SU-DHL-6 (cell line): Measurements from ENCODE around the gene CRYGC.
"Not testable (repeated sequence)": the region's sequence is repeated elsewhere in the genome, so short reads cannot be mapped to it uniquely, and the experiment has no call there.

ENCODE experiments used
- H2AFZ ChIP-seq: fragments of 200-600 bp; sonication (generic); 2 replicates; pipeline ENCODE4 v1.6.1; 2014; ENCODE audit warnings: low read depth, mild to moderate bottlenecking, moderate library complexity, mixed read lengths, antibody characterized with exemption, low read length; ENCODE audit not compliant: severe bottlenecking
- H3F3A ChIP-seq: fragments of 200-600 bp; shearing (Covaris generic); 2 replicates; pipeline ENCODE4 v1.6.0; 2016; ENCODE audit warnings: antibody characterized with exemption, mild to moderate bottlenecking; ENCODE audit not compliant: insufficient read depth
- H3K27ac ChIP-seq: fragments of 200-600 bp; sonication (generic); 2 replicates; pipeline ENCODE4 v1.5.1; 2016; ENCODE audit warnings: low read depth, mild to moderate bottlenecking, low read length, moderate library complexity, mixed read lengths
- H3K27me3 ChIP-seq: fragments of 200-600 bp; sonication (generic), shearing (Covaris generic); 2 replicates; pipeline ENCODE4 v1.6.0; 2014; ENCODE audit warnings: mild to moderate bottlenecking, low read length
- H3K36me3 ChIP-seq: fragments of 200-600 bp; sonication (generic); 2 replicates; pipeline ENCODE4 v1.6.1; 2014; ENCODE audit warnings: mild to moderate bottlenecking, low read length, mixed read lengths
- H3K4me2 ChIP-seq: fragments of 300-600, 200-600 bp; shearing (Covaris generic), sonication (generic); 2 replicates; pipeline ENCODE4 v1.6.0; 2014; ENCODE audit warnings: low read length, low read depth, mild to moderate bottlenecking; ENCODE audit not compliant: poor library complexity, severe bottlenecking
- H3K4me3 ChIP-seq: fragments of 200-600 bp; sonication (generic); 2 replicates; pipeline ENCODE4 v1.5.1; 2014; ENCODE audit warnings: antibody characterized with exemption, low read length, mild to moderate bottlenecking, mixed read lengths; ENCODE audit not compliant: insufficient read depth, poor library complexity, severe bottlenecking
- H3K79me2 ChIP-seq: fragments of 200-600 bp; sonication (generic); 2 replicates; pipeline ENCODE4 v1.6.1; 2014; ENCODE audit warnings: mild to moderate bottlenecking, low read length, moderate library complexity; ENCODE audit not compliant: insufficient read depth
- H3K9ac ChIP-seq: fragments of 200-600 bp; sonication (generic); 2 replicates; pipeline ENCODE4 v1.7.0; 2014; ENCODE audit warnings: mild to moderate bottlenecking, low read length
- H3K9me2 ChIP-seq: fragments of 200-600 bp; sonication (generic); replicated peaks from 2 replicates; pipeline ENCODE4 v1.6.1; 2014; ENCODE audit warnings: low read length; ENCODE audit not compliant: insufficient read depth
- H3K9me3 ChIP-seq: fragments of 200-600 bp; sonication (generic); 2 replicates; pipeline ENCODE4 v1.6.1; 2014; ENCODE audit warnings: low read length, mixed read lengths; ENCODE audit not compliant: insufficient read depth
- H4K20me1 ChIP-seq: fragments of 200-600 bp; sonication (generic); 2 replicates; pipeline ENCODE4 v1.6.1; 2014; ENCODE audit warnings: low read depth, mild to moderate bottlenecking, antibody characterized with exemption, low read length, moderate library complexity, mixed read lengths
- EZH2phosphoT487 ChIP-seq: fragments of 200-600 bp; sonication (generic), shearing (Covaris generic); conservative IDR thresholded peaks from 2 replicates; pipeline ENCODE4 v1.6.1; 2018; ENCODE audit warnings: mild to moderate bottlenecking, antibody characterized with exemption, low read length, moderate library complexity, mixed read lengths
- TF ChIP-seq, protein P1 (sequence below): fragments of 200-600 bp; sonication (generic); IDR thresholded peaks from one replicate; pipeline ENCODE4 v1.5.1; 2017; ENCODE audit warnings: antibody characterized with exemption, mild to moderate bottlenecking, low read length, moderate library complexity; ENCODE audit not compliant: insufficient read depth, poor library complexity, severe bottlenecking

The CRYGC gene

DNA sequence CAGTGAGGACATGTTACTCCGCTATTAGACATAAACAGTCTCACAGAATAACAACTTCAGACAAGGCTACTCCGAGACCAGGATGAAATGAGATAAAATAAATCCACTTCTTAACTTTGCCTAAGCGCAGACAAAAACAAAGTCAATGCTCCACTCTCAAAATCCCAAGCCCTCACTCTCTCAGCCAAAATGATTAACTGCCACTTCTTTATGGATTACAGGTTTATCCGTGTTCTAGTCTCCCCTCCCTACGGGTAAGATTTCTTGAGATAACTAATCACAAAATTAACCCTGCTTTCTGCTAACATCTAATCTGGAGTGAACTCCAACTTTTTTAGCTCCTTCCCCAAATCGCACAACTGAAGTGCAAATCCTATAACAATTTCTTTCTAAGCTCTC, 1.1 kb upstream of the CRYGC start:
- Histone ChIP-seq H3K9me3 (no peaks in the 10 kb centered on the region), H3K79me2 (no peaks in the 10 kb centered on the region), H2AFZ (no peak overlapping the region), H3K4me3 (no peak overlapping the region), H3K9me2 (no peaks in the 10 kb centered on the region), H3K27me3 (no peaks in the 10 kb centered on the region), H3K9ac (no peak overlapping the region), H3K36me3 (no peaks in the 10 kb centered on the region), H3F3A (no peaks in the 10 kb centered on the region), H3K4me2 (no peak overlapping the region), H3K27ac (no peak overlapping the region), H4K20me1 (no peaks in the 10 kb centered on the region)
- no peak for TF ChIP-seq EZH2phosphoT487
- TF ChIP-seq, protein P1, sequence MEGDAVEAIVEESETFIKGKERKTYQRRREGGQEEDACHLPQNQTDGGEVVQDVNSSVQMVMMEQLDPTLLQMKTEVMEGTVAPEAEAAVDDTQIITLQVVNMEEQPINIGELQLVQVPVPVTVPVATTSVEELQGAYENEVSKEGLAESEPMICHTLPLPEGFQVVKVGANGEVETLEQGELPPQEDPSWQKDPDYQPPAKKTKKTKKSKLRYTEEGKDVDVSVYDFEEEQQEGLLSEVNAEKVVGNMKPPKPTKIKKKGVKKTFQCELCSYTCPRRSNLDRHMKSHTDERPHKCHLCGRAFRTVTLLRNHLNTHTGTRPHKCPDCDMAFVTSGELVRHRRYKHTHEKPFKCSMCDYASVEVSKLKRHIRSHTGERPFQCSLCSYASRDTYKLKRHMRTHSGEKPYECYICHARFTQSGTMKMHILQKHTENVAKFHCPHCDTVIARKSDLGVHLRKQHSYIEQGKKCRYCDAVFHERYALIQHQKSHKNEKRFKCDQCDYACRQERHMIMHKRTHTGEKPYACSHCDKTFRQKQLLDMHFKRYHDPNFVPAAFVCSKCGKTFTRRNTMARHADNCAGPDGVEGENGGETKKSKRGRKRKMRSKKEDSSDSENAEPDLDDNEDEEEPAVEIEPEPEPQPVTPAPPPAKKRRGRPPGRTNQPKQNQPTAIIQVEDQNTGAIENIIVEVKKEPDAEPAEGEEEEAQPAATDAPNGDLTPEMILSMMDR, result no peak

DNA sequence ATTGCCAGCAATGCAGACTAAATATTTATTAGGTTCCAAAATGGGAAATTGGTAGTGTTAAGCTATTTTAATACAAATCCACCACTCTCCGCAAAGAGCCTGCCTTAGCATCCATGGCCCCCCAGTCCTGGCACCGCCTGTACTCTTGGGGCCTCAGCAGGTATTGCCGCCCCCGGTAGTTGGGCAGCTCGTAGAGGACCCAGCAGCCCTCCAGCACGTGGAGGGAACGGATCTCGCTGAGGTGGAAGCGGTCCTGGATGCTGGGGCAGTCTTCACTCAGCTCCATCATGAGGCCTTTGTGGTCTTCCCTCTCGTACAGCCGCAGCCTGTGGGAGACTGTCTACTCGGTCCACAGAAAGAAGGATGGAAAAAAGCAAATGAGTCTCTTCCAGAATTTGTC, 1.5 kb downstream of the CRYGC start:
- H3K9me2 ChIP-seq, result no peaks in the 10 kb centered on the region
- H3K4me2 ChIP-seq, result no peak overlapping the region
- H3K27me3 ChIP-seq, result no peaks in the 10 kb centered on the region
- H4K20me1 ChIP-seq, result no peaks in the 10 kb centered on the region
- H3K27ac ChIP-seq, result no peak overlapping the region
- H3K36me3 ChIP-seq, result no peaks in the 10 kb centered on the region
- no peaks in the 10 kb centered on the region for H3K79me2 ChIP-seq
- no peaks in the 10 kb centered on the region for H3F3A ChIP-seq
- H3K9ac ChIP-seq, result no peak overlapping the region
- H3K9me3 ChIP-seq, result no peaks in the 10 kb centered on the region
- H2AFZ ChIP-seq, result no peak overlapping the region
- no peak overlapping the region for H3K4me3 ChIP-seq
- TF ChIP-seq, protein P1, result no peak

DNA sequence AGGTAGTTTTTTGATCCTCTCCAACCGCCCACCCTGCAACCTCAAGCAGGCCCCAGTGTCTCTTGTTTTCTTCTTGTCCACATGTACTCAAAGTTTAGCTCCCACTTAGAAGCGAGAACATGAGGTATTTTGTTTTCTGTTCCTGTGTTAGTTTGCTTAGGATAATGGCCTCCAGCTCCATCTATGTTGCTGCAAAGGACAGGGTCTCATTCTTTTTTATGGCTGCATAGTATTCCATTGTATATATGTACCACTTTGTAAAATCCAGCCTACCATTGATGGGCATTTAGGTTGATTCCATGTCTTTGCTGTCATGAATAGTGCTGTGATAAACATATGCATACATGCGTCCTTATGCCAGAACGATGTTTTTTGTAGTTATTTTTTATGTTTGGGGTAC, 2.5 kb downstream of the CRYGC start:
- no peak overlapping the region for H3K4me2 ChIP-seq
- H3K4me3 ChIP-seq, result no peak overlapping the region
- no peaks in the 10 kb centered on the region for H3F3A ChIP-seq
- no peaks in the 10 kb centered on the region for H3K9me2 ChIP-seq
- no peaks in the 10 kb centered on the region for H3K9me3 ChIP-seq
- no peaks in the 10 kb centered on the region for H3K79me2 ChIP-seq
- H3K9ac ChIP-seq, result no peak overlapping the region
- H3K36me3 ChIP-seq, result no peaks in the 10 kb centered on the region
- H4K20me1 ChIP-seq, result no peaks in the 10 kb centered on the region
- no peak for TF ChIP-seq EZH2phosphoT487
- TF ChIP-seq, protein P1, result no peak
- H3K27ac ChIP-seq, result no peak overlapping the region
- H3K27me3 ChIP-seq, result no peaks in the 10 kb centered on the region
- no peak overlapping the region for H2AFZ ChIP-seq

DNA sequence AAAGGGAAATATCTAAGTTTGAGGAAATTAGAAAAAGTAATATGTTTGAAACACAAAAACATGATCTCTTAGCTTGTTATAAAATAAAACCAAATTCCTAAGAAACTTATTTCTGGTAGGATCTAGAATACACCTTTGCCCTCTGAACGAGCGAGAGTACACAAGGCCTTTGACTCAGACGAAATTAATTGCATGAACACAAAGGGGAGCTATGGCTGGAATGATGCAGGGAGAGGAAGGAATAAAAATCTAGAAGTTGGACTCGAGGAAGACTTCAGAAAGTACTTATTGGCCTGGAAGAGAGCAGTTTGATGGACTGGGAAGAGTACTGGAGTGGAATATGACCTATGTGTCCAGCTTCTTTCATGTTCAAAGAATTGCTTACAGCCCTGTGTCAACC, 4.4 kb downstream of the CRYGC start:
- H3K27me3 ChIP-seq, result no peaks in the 10 kb centered on the region
- no peaks in the 10 kb centered on the region for H3K9me3 ChIP-seq
- H3K36me3 ChIP-seq, result no peaks in the 10 kb centered on the region
- no peaks in the 10 kb centered on the region for H4K20me1 ChIP-seq
- no peak overlapping the region for H3K4me2 ChIP-seq
- TF ChIP-seq EZH2phosphoT487, result no peak
- TF ChIP-seq, protein P1, result no peak
- H3K79me2 ChIP-seq, result no peaks in the 10 kb centered on the region
- H2AFZ ChIP-seq, result no peak overlapping the region
- H3F3A ChIP-seq, result no peaks in the 10 kb centered on the region
- no peaks in the 10 kb centered on the region for H3K9me2 ChIP-seq
- H3K9ac ChIP-seq, result no peak overlapping the region
- no peak overlapping the region for H3K4me3 ChIP-seq
- no peak overlapping the region for H3K27ac ChIP-seq

DNA sequence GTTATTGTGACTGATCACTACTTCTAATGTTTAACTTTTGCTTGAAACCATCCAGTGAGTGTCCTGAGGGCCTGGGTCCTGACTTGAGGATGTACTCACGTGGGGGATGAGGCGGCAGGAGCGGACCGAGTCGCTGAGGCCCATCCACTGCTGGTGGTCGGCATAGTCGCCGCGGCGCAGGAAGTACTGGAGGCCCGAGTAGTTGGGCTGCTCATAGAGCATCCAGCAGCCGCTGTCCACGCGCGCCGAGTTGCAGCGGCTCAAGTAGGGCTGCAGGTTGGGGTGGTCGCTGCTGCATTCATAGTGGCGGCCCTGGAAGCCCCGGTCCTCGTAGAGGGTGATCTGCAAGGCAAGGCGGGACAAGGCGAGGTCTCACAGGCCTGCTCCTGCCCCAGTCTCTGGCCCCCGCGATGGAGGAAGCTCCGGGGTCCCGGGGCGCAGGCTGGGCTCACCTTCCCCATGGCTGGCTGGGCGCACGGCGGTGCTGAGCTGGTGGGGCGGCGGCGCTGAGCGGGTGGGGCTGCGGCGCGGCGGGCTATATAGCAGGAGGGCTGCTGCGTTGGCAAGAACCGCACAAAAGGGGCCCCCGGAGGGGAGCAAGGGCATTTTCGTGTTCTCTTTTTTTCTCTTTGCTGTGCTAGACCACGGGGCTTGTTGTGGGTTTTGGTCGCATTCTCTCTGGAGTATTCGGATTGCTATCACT, 5.5 kb downstream of the CRYGC start, which contains the start of gene CRYGD:
Gene CRYGD, minus strand, starts transcription at position 512 of the 703 bp plus-strand sequence. Its CDS starts 51 bp downstream, at position 461.
- not testable (repeated sequence) for H3K9ac ChIP-seq, H3K9me2 ChIP-seq, H3K79me2 ChIP-seq, H3F3A ChIP-seq, H3K4me2 ChIP-seq, H3K4me3 ChIP-seq, H3K36me3 ChIP-seq, H3K27ac ChIP-seq, H2AFZ ChIP-seq, H3K9me3 ChIP-seq, H4K20me1 ChIP-seq, H3K27me3 ChIP-seq
